DMS114 treated with DMSO at 0.1 percent for 48 hours (cell line): ENCODE results near the gene LDHD.

Experiments used
- DNase-seq: peaks from one replicate; lab custom pipeline; 2025; ENCODE audit not compliant: unreplicated experiment; lab: John Stamatoyannopoulos, UW

LDHD gene

GRCh38 chr16:75081179-75081859 is 35.3 kb downstream of the LDHD start:
- no peak for DNase-seq

- DNase-seq, result no peak
Observed at GRCh38 chr16:75080205-75081029, 36.2 kb downstream of the LDHD start.

- no peak for DNase-seq
Observed at GRCh38 chr16:75079346-75079926, 37.1 kb downstream of the LDHD start.

- DNase-seq, result no peak
Observed at GRCh38 chr16:75078886-75079285, 37.7 kb downstream of the LDHD start.

- no peak for DNase-seq
Observed at GRCh38 chr16:75075688-75076268, 40.8 kb downstream of the LDHD start.

- DNase-seq, result no peak
Observed at GRCh38 chr16:75074920-75075687, 41.5 kb downstream of the LDHD start.

GRCh38 chr16:75074304-75074793 is 42.2 kb downstream of the LDHD start:
- no peak for DNase-seq

- no peak for DNase-seq
Observed at GRCh38 chr16:75073545-75074303, 42.9 kb downstream of the LDHD start.

- DNase-seq, result no peak
Observed at GRCh38 chr16:75072239-75072947, 44.2 kb downstream of the LDHD start.

- DNase-seq, result no peak
Observed at GRCh38 chr16:75071621-75072020, 45.0 kb downstream of the LDHD start.

- DNase-seq, result no peak
Observed at GRCh38 chr16:75070012-75070841, 46.4 kb downstream of the LDHD start.

- DNase-seq, result no peak
Observed at GRCh38 chr16:75068085-75069031, 48.2 kb downstream of the LDHD start.

GRCh38 chr16:75066861-75067447 is 49.6 kb downstream of the LDHD start:
- DNase-seq, result no peak

- no peak for DNase-seq
Observed at GRCh38 chr16:75065521-75066149, 50.9 kb downstream of the LDHD start.

- no peak for DNase-seq
Observed at GRCh38 chr16:75065149-75065505, 51.5 kb downstream of the LDHD start.

- no peak for DNase-seq
Observed at GRCh38 chr16:75064403-75065148, 52.0 kb downstream of the LDHD start.
